ENCODE data around the gene SZT2.

DNA sequence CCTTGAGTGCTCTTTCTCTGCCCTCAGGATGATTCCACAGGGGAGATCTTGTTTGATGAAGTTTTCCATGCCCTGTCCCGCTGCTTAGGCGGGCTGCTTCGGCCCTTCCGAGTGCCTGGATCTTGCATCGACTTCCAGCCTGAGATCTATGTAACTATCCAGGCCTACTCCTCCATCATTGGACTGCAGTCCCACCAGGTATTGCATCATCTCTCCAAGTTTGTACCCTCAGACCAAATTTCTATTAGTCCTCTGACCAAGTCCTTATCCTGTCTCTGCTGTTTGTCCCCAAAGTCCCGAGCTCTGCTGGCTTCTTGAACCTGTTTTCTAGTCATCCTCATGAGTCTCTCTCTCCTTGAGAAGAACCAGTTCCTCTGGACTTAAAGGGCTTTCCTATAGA is 14.7 kb downstream of the SZT2 start:
- TF ChIP-seq YY1 (IDR thresholded peaks at IDR 0.05; ENCODE audit: insufficient read depth, insufficient read length) (no peak), SUZ12 (IDR thresholded peaks at IDR 0.05; ENCODE audit: extremely low read depth, insufficient read depth, insufficient read length) (no peak)
